Activated CD4-positive, alpha-beta T cell treated with anti-CD3 and anti-CD28 coated beads, Interleukin-2, amount 50 U/mL, for 48 hours (primary cell): ENCODE results near the gene SUSD4.

Source experiments
- DNase-seq, 2 experiments: peaks; one replicate each; pipeline ENCODE4 v3.0.0-alpha.2; 2020

The SUSD4 gene

GRCh38 chr1:223248770-223249140 is 115.2 kb downstream of the SUSD4 start:
- DNase-seq, result no peak

- no peak for DNase-seq
Observed at GRCh38 chr1:223248001-223248769, 115.8 kb downstream of the SUSD4 start.

GRCh38 chr1:223246476-223247112 is 117.4 kb downstream of the SUSD4 start:
- no peak for DNase-seq

- no peak for DNase-seq
Observed at GRCh38 chr1:223245983-223246382, 118.0 kb downstream of the SUSD4 start.

GRCh38 chr1:223245411-223245810 is 118.6 kb downstream of the SUSD4 start:
- DNase-seq, result no peak

- peak in 1 of 2 experiments; percentile 28 for DNase-seq
Observed at GRCh38 chr1:223244366-223245103, 119.4 kb downstream of the SUSD4 start.

- DNase-seq, result no peak
Observed at GRCh38 chr1:223243441-223244050, 120.4 kb downstream of the SUSD4 start.

GRCh38 chr1:223242971-223243370 is 121.0 kb downstream of the SUSD4 start:
- DNase-seq, result no peak

- no peak for DNase-seq
Observed at GRCh38 chr1:223242382-223242955, 121.5 kb downstream of the SUSD4 start.

GRCh38 chr1:223240122-223240521 is 123.9 kb downstream of the SUSD4 start:
- no peak for DNase-seq

- no peak for DNase-seq
Observed at GRCh38 chr1:223235091-223235490, 128.9 kb downstream of the SUSD4 start.

- no peak for DNase-seq
Observed at GRCh38 chr1:223234534-223234933, 129.4 kb downstream of the SUSD4 start.

GRCh38 chr1:223234170-223234514 is 129.8 kb downstream of the SUSD4 start:
- no peak for DNase-seq

- DNase-seq, result peak; percentile 30 to 43
Observed at GRCh38 chr1:223233410-223234169, 130.4 kb downstream of the SUSD4 start.

GRCh38 chr1:223233019-223233409 is 131.0 kb downstream of the SUSD4 start:
- DNase-seq, result no peak

- no peak for DNase-seq
Observed at GRCh38 chr1:223231581-223231980, 132.4 kb downstream of the SUSD4 start.

GRCh38 chr1:223231011-223231572 is 132.9 kb downstream of the SUSD4 start:
- DNase-seq, result no peak

- peak; percentile 29 to 47 for DNase-seq
Observed at GRCh38 chr1:223230161-223230881, 133.7 kb downstream of the SUSD4 start.

GRCh38 chr1:223229756-223230155 is 134.2 kb downstream of the SUSD4 start:
- peak; percentile 12 to 22 for DNase-seq

GRCh38 chr1:223228931-223229528 is 134.9 kb downstream of the SUSD4 start:
- DNase-seq, result no peak

- no peak for DNase-seq
Observed at GRCh38 chr1:223228201-223228600, 135.8 kb downstream of the SUSD4 start.
